GM12872 (cell line): ENCODE measurements around the gene ATP11A.

ENCODE experiments used
- TF ChIP-seq, protein P1 (sequence below): IDR thresholded peaks from 3 replicates; pipeline ENCODE4 v1.5.1; 2011; ENCODE audit warnings: low read depth, mild to moderate bottlenecking, low read length, moderate library complexity; ENCODE audit not compliant: insufficient read depth

The ATP11A gene

DNA sequence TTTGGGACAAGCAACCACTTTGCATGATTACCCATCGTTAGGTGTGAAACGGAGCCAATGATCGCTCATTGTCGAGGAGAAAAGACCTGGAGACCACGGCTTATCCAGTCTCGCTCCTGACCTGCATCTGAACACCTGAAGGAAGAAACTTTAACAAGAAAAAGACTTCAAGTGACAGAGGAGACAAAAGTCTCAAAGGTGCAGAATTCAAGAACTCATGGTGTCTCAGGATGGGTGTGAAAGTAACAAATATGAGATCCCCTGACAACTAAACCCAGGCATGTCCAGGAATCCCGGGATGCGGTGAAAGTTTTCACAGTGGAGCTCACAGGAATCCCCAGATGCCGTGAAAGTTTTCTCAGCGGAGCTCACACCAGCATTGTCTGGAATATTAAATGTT, 6.3 kb upstream of the ATP11A start:
- TF ChIP-seq, protein P1, sequence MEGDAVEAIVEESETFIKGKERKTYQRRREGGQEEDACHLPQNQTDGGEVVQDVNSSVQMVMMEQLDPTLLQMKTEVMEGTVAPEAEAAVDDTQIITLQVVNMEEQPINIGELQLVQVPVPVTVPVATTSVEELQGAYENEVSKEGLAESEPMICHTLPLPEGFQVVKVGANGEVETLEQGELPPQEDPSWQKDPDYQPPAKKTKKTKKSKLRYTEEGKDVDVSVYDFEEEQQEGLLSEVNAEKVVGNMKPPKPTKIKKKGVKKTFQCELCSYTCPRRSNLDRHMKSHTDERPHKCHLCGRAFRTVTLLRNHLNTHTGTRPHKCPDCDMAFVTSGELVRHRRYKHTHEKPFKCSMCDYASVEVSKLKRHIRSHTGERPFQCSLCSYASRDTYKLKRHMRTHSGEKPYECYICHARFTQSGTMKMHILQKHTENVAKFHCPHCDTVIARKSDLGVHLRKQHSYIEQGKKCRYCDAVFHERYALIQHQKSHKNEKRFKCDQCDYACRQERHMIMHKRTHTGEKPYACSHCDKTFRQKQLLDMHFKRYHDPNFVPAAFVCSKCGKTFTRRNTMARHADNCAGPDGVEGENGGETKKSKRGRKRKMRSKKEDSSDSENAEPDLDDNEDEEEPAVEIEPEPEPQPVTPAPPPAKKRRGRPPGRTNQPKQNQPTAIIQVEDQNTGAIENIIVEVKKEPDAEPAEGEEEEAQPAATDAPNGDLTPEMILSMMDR = no peak

DNA sequence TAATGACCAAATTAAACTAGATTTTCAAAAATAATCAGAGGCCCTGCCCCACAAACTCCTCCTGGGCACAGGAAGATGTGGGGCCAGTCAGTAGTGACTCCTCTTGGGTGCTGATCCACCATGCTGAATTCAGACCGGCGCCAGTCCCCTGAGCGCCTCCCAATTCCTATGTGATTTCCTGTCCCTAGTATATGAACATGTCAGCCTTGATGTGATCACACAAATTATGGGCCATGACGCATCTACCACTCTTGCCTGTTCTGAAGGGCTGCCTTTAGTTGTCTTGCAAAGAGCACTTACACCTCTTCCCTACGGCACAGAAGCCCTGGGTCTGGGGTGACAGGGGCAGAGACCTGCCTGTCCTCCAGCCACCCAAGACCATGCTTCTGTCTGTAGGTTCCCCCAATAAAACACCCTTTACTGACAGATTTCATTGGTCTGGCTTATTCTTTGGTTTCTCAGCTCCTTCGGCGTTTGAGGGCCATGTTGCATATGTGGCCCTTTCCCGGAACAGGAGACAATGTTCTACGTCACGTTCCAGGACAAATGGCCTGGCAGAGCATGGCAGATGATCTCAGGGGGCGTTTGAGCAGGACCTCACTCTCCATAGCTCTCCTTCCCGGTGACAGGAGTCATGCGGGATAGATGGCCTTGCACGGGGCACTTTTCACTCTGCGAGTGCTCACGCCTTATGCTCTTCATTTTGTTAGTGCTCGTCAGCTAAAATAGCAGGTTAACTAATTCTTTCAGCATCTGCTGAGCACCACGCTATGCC, 5.6 kb upstream of the ATP11A start:
- TF ChIP-seq, protein P1 = no peak

DNA sequence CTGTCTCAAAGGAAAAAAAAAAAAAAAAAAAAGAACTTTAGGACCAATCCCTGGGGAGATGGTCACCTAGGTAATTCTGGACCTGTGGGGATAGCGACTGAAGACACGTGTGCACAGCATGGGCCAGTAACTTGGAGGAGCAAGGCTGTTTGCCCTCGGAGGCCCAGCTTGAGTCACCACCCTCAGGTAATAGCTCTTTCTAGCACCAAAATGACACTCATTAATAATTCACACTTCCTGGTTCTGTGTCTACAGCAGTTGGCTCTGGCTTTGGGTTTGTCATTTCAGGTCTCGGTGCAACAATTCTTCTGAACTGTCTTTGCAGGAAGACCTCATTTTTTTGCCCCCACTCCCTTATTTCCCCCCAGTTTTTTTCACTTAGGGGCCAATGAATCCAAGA, 3.9 kb upstream of the ATP11A start:
- TF ChIP-seq, protein P1 = no peak

DNA sequence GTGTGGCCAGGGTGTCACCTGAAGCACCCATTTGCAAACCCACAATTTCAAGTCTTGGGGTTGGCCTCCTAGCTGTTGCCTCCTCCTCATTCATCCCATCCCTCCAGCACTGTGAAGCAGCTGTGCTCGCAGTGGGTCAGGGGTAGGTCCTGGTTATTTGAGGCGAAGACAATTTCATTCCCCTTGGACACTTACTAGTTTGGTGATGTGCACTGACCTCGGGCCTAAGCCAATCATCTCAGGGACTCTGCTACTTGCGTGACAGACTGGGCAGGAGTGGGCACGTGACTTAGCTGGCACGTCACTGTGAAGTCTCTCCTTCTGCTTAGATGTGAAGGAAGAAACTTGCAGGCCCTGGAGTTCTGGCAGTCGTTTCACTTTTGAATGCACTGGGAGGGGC, 3.5 kb upstream of the ATP11A start:
- TF ChIP-seq, protein P1 = no peak

DNA sequence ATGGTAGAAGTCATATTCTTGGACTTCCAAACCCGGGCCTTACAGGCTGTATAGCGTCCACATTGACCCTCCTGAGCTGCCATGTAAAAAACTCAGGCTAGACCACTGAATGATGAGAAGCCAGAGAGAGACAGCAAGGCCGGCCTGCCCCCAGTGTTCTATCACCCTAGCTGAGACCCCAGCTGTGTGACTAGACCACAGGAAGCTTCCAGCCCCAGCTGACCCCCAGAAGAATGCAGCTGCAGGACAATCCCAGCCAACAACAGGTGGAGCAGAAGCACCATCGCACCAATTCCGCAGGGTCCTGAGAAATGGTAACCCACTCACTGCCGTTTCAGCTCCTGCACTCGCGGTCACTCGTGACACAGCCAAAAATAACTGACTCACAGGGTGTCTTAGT, 2.9 kb upstream of the ATP11A start:
- TF ChIP-seq, protein P1 = no peak

DNA sequence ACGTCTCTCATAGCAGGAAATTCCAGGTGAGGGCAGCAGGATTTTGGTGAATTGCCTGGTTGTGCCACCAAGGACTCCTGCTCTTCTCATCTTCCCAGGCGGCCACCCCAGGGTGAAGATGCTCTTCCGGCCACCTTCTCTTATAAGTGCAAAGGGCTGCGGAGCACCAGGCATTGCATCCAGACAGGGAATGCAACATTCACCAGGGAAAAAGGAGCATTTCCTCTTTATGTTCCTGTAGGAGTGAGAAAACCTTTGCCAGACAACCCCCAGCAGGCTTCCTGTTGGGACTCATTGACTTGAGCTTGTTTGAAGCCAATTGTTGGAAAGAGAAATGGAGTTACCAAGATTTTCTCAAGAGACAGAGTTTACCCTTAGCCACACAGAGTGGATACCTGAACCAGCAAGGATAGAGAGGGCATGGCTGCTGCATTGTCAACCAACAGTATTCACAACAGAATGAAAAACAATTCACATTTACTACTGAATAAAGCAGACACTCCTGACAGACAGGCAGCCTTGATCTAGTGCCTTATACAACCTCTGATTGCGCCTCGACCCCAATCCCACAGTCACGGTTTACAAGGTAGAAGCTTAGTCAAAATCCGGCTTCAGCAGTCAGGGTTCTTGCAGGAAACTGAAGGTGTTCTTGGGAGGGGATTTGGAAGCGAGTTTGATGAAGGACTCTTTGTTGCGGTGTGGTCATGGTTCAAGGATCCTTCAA, 1.8 kb upstream of the ATP11A start:
- TF ChIP-seq, protein P1 = no peak

DNA sequence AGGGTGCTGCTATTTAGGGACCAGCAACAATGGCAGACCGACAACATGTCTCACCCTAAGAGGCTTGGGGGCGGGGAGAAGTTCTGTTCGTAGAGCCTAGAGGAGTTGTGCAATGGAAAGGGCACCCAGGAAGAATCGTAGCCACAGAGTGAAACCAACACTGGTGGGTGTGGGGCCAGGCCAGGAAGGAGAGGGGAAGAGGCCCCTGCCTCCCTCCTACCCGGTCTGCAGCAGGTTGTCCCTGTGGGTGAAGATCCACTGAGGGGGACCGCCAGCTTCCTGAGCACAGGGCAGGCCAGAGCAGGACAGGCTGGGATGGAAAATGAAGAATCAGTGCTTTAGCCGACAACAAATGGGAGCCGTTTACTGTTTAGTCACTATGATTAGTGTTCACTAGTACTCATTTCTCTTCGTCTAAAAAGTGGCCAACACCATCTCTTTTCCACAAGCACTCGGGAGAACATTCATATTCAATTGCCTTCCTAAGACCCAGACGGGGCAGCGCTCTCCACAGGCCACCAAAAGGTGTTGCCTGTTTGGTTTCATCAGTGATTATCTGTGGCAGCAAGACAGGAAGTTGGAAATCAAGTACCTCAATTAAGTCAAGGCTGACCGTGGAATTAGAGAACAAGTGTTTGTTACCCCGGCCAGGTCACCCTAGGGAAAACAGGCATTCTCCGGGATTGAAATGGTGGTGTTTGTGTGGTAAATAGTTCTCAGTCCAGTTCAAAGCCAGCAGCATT, 1.1 kb upstream of the ATP11A start:
- TF ChIP-seq, protein P1 = no peak
